Measurements from ENCODE around the gene KIF5C. TPM values are rescaled to one million over a fixed set of nuclear protein-coding genes. Genes with fewer than 3 reads are reported as not detected.
A peak's percentile ranks its signal among the peaks of the same experiment; 100 is the strongest.

Gene KIF5C
- total and polyA plus RNA-seq, 2 donors, result 0.19 to 1.4 TPM

DNA sequence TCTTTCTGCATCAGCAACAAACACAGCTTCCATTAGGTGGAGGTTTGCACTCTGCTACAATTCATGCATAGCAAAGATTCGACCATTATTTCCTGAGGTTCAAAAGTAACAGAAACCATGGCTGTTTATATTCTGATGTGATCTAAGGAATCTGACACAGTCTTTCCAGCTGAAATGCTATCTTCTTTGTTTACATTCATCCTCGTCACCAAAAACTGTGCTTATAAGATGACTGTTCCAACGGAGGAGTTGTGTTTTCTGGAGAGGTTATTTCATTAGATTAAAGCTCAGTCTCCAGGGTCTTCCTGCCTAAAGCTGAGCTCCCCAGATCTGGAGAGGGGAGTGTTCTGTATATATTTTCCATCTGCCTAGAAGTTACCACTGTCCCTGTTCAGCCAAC lies 118.3 kb downstream of the KIF5C start:
- H3K27me3 ChIP-seq (ENCODE audit: control insufficient read depth in 2 of 2, insufficient read depth in 1 of 2, low read length in 1 of 2), result no peaks in the 10 kb centered on the region
- no peaks in the 10 kb centered on the region for H3K9me3 ChIP-seq (ENCODE audit: control insufficient read depth in 2 of 2, insufficient read depth in 1 of 2, low read length in 1 of 2)
- H3K36me3 ChIP-seq (ENCODE audit: control insufficient read depth in 2 of 2, insufficient read depth in 2 of 2, low read length in 1 of 2), result no peaks in the 10 kb centered on the region
- H3K4me3 ChIP-seq (ENCODE audit: low read length in 2 of 2), result no peak overlapping the region
- H3K4me1 ChIP-seq (ENCODE audit: control insufficient read depth in 2 of 2, insufficient read depth in 2 of 2, low read length in 2 of 2), result no peaks in the 10 kb centered on the region
- H3K27ac ChIP-seq (ENCODE audit: low read depth in 1 of 2, low read length in 1 of 2), result no peak overlapping the region
- DNase-seq (ENCODE audit: low read depth in 6 of 9, low spot score in 9 of 9), result no peak
- 90% methylated on average over 3 of the region's 3 CpGs for WGBS

DNA sequence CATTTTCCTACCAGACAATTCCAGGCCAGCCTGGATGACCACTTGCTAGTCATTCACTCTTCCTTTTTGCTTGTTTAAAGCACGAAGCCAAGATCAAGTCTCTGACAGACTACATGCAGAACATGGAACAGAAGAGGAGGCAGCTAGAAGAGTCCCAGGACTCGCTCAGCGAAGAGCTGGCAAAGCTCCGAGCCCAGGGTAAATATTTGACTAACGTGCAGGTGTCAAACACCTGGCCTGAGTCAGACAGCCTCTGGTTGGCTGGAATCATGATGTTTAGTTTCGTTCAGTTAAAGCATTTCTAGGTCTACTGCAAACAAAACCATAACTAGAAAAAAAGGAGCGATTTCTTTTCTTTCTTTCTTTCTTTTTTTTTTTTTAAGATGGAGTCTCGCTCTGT lies 119.3 kb downstream of the KIF5C start:
- WGBS, result 93% methylated on average over 8 of the region's 8 CpGs
- Histone ChIP-seq H3K9me3 (ENCODE audit: control insufficient read depth in 2 of 2, insufficient read depth in 1 of 2, low read length in 1 of 2) (no peaks in the 10 kb centered on the region), H3K4me3 (ENCODE audit: low read length in 2 of 2) (no peak overlapping the region), H3K4me1 (ENCODE audit: control insufficient read depth in 2 of 2, insufficient read depth in 2 of 2, low read length in 2 of 2) (no peaks in the 10 kb centered on the region), H3K27ac (ENCODE audit: low read depth in 1 of 2, low read length in 1 of 2) (no peak overlapping the region), H3K27me3 (ENCODE audit: control insufficient read depth in 2 of 2, insufficient read depth in 1 of 2, low read length in 1 of 2) (peaks cover 0 to 1% of the 10 kb centered on the region in 2 donors), H3K36me3 (ENCODE audit: control insufficient read depth in 2 of 2, insufficient read depth in 2 of 2, low read length in 1 of 2) (no peaks in the 10 kb centered on the region)
- no peak for DNase-seq (ENCODE audit: low read depth in 6 of 9, low spot score in 9 of 9)

DNA sequence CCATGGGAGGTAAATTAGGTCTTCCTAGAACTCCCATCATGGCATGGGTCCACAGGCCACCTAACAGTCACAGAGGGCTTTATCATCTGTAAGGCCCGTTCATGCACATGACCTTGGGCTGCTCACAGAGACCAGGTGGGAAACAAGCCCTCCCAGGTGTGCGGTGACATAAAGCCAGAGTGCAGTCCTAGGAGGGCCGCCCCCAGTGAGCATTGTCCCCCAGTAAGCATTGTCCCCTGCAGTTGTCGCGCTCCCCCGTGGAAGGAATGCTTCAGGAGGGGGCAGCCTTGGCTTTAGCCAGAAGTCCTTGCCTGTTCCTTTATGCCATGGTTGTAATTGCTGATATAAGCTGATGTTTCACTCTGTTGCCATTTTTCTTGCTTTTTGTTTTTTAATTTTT lies 121.8 kb downstream of the KIF5C start:
- Histone ChIP-seq H3K36me3 (ENCODE audit: control insufficient read depth in 2 of 2, insufficient read depth in 2 of 2, low read length in 1 of 2) (no peaks in the 10 kb centered on the region), H3K27ac (ENCODE audit: low read depth in 1 of 2, low read length in 1 of 2) (no peak overlapping the region), H3K27me3 (ENCODE audit: control insufficient read depth in 2 of 2, insufficient read depth in 1 of 2, low read length in 1 of 2) (peaks cover 0 to 4% of the 10 kb centered on the region in 2 donors), H3K4me1 (ENCODE audit: control insufficient read depth in 2 of 2, insufficient read depth in 2 of 2, low read length in 2 of 2) (no peaks in the 10 kb centered on the region), H3K4me3 (ENCODE audit: low read length in 2 of 2) (no peak overlapping the region), H3K9me3 (ENCODE audit: control insufficient read depth in 2 of 2, insufficient read depth in 1 of 2, low read length in 1 of 2) (no peaks in the 10 kb centered on the region)
- no peak for DNase-seq (ENCODE audit: low read depth in 6 of 9, low spot score in 9 of 9)
- 93% methylated on average over 6 of the region's 6 CpGs for WGBS

DNA sequence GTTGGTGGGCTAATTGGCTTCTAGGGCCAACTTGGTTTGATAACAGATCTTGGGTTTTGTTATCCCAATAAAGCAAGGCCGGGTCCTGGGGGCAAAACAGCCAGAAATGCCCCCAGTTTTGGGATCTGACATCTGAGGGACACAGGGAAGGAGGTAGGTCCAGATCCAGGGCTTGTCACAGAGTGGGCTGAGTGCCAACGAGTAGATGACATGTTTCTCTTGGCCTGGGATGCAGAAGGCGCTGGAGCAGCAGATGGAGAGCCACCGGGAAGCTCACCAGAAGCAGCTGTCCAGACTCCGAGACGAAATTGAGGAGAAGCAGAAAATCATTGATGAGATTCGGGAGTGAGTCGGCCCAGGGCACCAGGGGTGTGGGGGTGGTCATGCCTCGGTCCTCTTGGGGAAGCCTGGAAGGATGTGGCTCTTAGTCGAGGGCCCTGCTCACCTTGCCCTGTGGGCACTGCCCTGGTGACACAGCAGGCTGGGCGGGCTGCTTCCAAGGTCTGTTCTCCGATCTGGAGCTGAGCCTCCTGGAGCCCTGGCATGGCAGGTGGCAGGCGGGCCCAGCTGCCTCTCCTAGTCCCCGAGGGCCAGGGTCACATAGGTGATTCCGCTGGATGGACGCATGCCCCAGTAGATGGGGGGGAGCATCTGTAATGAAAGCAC lies 123.3 kb downstream of the KIF5C start:
- no peak overlapping the region for H3K4me3 ChIP-seq (ENCODE audit: low read length in 2 of 2)
- 94% methylated on average over 16 of the region's 16 CpGs for WGBS
- peaks cover 0 to 4% of the 10 kb centered on the region in 2 donors for H3K27me3 ChIP-seq (ENCODE audit: control insufficient read depth in 2 of 2, insufficient read depth in 1 of 2, low read length in 1 of 2)
- DNase-seq (ENCODE audit: low read depth in 6 of 9, low spot score in 9 of 9), result no peak
- no peaks in the 10 kb centered on the region for H3K4me1 ChIP-seq (ENCODE audit: control insufficient read depth in 2 of 2, insufficient read depth in 2 of 2, low read length in 2 of 2)
- no peaks in the 10 kb centered on the region for H3K36me3 ChIP-seq (ENCODE audit: control insufficient read depth in 2 of 2, insufficient read depth in 2 of 2, low read length in 1 of 2)
- no peaks in the 10 kb centered on the region for H3K9me3 ChIP-seq (ENCODE audit: control insufficient read depth in 2 of 2, insufficient read depth in 1 of 2, low read length in 1 of 2)
- H3K27ac ChIP-seq (ENCODE audit: low read depth in 1 of 2, low read length in 1 of 2), result no peak overlapping the region

DNA sequence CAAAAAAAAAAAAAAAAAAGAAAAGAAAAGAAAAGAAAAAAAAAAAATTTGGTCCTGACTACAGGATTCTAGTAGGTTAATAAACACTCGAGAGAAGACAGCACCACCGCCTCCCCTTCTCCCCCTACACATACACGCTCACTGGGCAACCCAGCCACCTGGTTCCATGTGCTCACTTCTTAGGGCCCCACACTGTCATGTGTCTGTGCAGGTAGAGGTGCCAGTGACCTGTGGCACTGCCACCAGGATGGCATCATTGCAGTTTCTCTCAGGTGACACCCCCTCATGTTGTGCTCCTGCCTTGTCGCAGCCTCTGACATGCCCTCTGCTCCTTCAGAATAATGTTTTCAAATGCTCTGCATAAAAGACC lies 123.8 kb downstream of the KIF5C start:
- DNase-seq (ENCODE audit: low read depth in 6 of 9, low spot score in 9 of 9), result no peak
- H3K27ac ChIP-seq (ENCODE audit: low read depth in 1 of 2, low read length in 1 of 2), result no peak overlapping the region
- H3K9me3 ChIP-seq (ENCODE audit: control insufficient read depth in 2 of 2, insufficient read depth in 1 of 2, low read length in 1 of 2), result no peaks in the 10 kb centered on the region
- H3K4me1 ChIP-seq (ENCODE audit: control insufficient read depth in 2 of 2, insufficient read depth in 2 of 2, low read length in 2 of 2), result no peaks in the 10 kb centered on the region
- no peak overlapping the region for H3K4me3 ChIP-seq (ENCODE audit: low read length in 2 of 2)
- 99% methylated on average over 4 of the region's 4 CpGs for WGBS
- H3K27me3 ChIP-seq (ENCODE audit: control insufficient read depth in 2 of 2, insufficient read depth in 1 of 2, low read length in 1 of 2), result peaks cover 0 to 4% of the 10 kb centered on the region in 2 donors
- H3K36me3 ChIP-seq (ENCODE audit: control insufficient read depth in 2 of 2, insufficient read depth in 2 of 2, low read length in 1 of 2), result no peaks in the 10 kb centered on the region

DNA sequence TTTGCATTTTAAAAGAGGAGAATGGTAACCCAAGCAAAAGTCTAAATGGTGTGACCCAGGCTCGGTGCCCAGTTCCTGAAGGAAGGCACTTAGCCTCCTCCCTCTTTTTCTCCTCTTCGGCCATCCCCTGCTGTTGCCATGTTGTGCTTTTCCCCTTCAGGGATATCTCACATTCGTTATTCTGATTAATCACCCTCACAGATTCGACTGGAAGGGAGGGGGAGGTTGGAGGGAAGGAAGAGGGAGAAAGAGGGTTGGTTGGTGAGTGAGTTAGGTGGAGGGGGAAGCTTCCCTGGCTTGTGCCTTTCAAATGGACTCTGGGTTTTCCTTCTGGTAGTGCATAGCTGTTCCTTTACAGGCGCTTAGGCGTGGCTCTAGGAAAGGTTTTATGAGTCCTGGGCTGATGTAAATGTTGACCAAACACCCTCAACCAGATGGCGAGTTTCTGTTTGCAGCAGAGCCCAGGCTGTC lies 124.5 kb downstream of the KIF5C start:
- 64% methylated on average over 7 of the region's 7 CpGs for WGBS
- H3K9me3 ChIP-seq (ENCODE audit: control insufficient read depth in 2 of 2, insufficient read depth in 1 of 2, low read length in 1 of 2), result no peaks in the 10 kb centered on the region
- no peak overlapping the region for H3K4me3 ChIP-seq (ENCODE audit: low read length in 2 of 2)
- no peaks in the 10 kb centered on the region for H3K36me3 ChIP-seq (ENCODE audit: control insufficient read depth in 2 of 2, insufficient read depth in 2 of 2, low read length in 1 of 2)
- H3K27me3 ChIP-seq (ENCODE audit: control insufficient read depth in 2 of 2, insufficient read depth in 1 of 2, low read length in 1 of 2), result peaks cover 0 to 4% of the 10 kb centered on the region in 2 donors
- no peak for DNase-seq (ENCODE audit: low read depth in 6 of 9, low spot score in 9 of 9)
- H3K4me1 ChIP-seq (ENCODE audit: control insufficient read depth in 2 of 2, insufficient read depth in 2 of 2, low read length in 2 of 2), result no peaks in the 10 kb centered on the region
- H3K27ac ChIP-seq (ENCODE audit: low read depth in 1 of 2, low read length in 1 of 2), result no peak overlapping the region

DNA sequence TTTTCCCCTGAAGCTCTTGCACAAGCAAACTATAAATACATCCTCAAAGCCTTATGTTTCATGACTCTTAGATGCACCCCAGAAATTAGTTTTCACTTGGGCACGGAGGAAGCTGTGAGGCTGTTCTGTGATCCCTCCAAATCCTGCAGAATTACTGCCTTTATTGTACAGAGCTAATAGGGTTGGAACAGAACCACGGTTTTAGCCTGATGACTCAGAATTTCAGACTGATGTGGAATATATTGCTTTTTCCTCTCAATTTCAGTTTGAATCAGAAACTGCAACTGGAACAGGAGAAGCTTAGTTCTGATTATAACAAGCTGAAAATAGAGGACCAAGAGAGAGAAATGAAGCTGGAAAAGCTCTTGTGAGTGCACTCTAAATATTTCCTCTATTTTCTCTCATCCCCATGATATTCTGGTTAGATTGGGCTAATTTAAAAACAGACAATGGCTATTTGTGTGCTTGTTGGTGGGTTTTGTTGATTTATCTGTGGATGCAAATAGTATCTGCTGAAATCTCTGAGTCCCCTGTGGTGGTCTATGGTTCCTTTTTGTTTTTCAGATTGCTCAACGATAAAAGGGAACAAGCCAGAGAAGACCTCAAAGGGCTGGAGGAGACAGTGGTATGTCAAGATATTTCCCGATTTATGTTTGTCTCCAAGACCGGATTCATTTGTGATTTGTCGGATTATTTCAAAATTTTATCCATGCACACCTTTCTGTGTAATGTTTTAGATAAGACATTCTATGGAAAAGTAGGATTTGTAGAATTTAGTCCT lies 125.3 kb downstream of the KIF5C start:
- peaks cover 0 to 4% of the 10 kb centered on the region in 2 donors for H3K27me3 ChIP-seq (ENCODE audit: control insufficient read depth in 2 of 2, insufficient read depth in 1 of 2, low read length in 1 of 2)
- H3K4me1 ChIP-seq (ENCODE audit: control insufficient read depth in 2 of 2, insufficient read depth in 2 of 2, low read length in 2 of 2), result no peaks in the 10 kb centered on the region
- H3K4me3 ChIP-seq (ENCODE audit: low read length in 2 of 2), result no peak overlapping the region
- peak in 1 of 9 donors; percentile 5 for DNase-seq (ENCODE audit: low read depth in 6 of 9, low spot score in 9 of 9)
- H3K27ac ChIP-seq (ENCODE audit: low read depth in 1 of 2, low read length in 1 of 2), result no peak overlapping the region
- no peaks in the 10 kb centered on the region for H3K9me3 ChIP-seq (ENCODE audit: control insufficient read depth in 2 of 2, insufficient read depth in 1 of 2, low read length in 1 of 2)
- H3K36me3 ChIP-seq (ENCODE audit: control insufficient read depth in 2 of 2, insufficient read depth in 2 of 2, low read length in 1 of 2), result no peaks in the 10 kb centered on the region
- 70% methylated on average over 6 of the region's 6 CpGs for WGBS

DNA sequence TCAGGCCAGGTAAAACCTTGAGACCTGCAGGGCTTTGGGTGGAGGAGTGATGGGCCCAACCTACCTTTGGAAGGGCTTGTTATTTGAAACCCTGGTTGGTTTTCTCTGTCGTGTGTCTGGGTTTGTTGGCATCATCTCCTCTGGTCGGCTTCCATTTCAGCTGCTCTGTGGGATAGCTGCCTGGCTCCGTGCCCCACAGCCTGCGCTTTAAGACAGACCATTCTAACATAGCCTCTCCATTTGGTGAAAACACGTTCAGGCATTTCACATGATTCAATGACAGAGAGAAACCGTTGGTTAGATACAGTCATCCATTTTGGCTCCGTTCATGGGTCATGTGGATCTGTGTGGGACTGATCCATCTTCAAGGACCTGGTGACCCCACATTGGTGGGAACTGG lies 126.5 kb downstream of the KIF5C start:
- no peaks in the 10 kb centered on the region for H3K9me3 ChIP-seq (ENCODE audit: control insufficient read depth in 2 of 2, insufficient read depth in 1 of 2, low read length in 1 of 2)
- no peak overlapping the region for H3K27ac ChIP-seq (ENCODE audit: low read depth in 1 of 2, low read length in 1 of 2)
- no peaks in the 10 kb centered on the region for H3K36me3 ChIP-seq (ENCODE audit: control insufficient read depth in 2 of 2, insufficient read depth in 2 of 2, low read length in 1 of 2)
- H3K27me3 ChIP-seq (ENCODE audit: control insufficient read depth in 2 of 2, insufficient read depth in 1 of 2, low read length in 1 of 2), result peaks cover 0 to 4% of the 10 kb centered on the region in 2 donors
- H3K4me3 ChIP-seq (ENCODE audit: low read length in 2 of 2), result no peak overlapping the region
- no peak for DNase-seq (ENCODE audit: low read depth in 6 of 9, low spot score in 9 of 9)
- 91% methylated on average over 7 of the region's 7 CpGs for WGBS
- H3K4me1 ChIP-seq (ENCODE audit: control insufficient read depth in 2 of 2, insufficient read depth in 2 of 2, low read length in 2 of 2), result no peaks in the 10 kb centered on the region

DNA sequence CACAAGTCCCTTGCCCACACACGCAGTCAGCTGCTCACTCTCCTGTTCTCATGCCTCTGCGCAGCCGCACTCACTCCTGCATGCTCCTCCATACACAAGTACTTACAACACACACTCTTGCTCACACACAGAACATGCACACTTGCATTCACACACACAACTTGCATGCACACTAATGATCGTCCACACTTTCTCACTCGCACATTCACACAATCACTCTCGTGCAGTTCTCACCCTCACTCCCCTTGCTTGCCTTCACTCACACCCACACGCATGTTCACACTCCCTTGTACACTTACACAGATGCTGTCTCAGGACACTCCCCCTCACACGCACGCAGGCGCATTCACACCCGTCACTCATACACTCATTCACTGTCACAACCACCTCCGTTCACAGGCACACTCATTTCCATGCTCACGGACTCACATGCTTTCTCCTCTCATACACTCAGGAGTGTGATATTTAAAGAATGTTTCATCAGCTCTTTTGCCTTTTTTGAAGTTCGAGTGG lies 127.4 kb downstream of the KIF5C start:
- Histone ChIP-seq H3K36me3 (ENCODE audit: control insufficient read depth in 2 of 2, insufficient read depth in 2 of 2, low read length in 1 of 2) (no peaks in the 10 kb centered on the region), H3K9me3 (ENCODE audit: control insufficient read depth in 2 of 2, insufficient read depth in 1 of 2, low read length in 1 of 2) (no peaks in the 10 kb centered on the region), H3K27me3 (ENCODE audit: control insufficient read depth in 2 of 2, insufficient read depth in 1 of 2, low read length in 1 of 2) (peaks cover 0 to 4% of the 10 kb centered on the region in 2 donors), H3K27ac (ENCODE audit: low read depth in 1 of 2, low read length in 1 of 2) (no peak overlapping the region), H3K4me1 (ENCODE audit: control insufficient read depth in 2 of 2, insufficient read depth in 2 of 2, low read length in 2 of 2) (no peaks in the 10 kb centered on the region), H3K4me3 (ENCODE audit: low read length in 2 of 2) (no peak overlapping the region)
- no peak for DNase-seq (ENCODE audit: low read depth in 6 of 9, low spot score in 9 of 9)
- WGBS, result 97% methylated on average over 14 of the region's 14 CpGs
